ENCODE results near the gene ITPR1.
A peak's percentile ranks its signal among the peaks of the same experiment; 100 is the strongest.

DNA sequence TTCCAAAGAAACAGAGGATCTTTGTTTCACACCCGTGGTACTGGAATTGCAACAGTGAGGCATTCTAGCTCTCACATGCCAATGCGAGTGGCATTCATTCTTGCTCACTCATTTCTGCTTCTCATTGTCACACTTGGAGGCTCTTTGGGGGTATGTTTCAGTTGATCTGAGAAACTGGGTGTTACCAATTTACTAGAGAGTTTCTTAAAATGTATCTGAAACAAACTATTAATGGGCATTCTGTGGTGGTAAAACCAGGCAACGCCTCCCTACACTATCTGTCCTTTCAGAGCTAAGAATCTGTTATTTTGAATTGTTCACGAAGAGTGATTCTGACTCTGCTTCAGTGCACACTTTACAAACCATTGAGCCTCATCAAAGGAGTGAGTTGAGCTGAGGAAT lies 345.5 kb downstream of the ITPR1 start:
- TF ChIP-seq, protein P1, sequence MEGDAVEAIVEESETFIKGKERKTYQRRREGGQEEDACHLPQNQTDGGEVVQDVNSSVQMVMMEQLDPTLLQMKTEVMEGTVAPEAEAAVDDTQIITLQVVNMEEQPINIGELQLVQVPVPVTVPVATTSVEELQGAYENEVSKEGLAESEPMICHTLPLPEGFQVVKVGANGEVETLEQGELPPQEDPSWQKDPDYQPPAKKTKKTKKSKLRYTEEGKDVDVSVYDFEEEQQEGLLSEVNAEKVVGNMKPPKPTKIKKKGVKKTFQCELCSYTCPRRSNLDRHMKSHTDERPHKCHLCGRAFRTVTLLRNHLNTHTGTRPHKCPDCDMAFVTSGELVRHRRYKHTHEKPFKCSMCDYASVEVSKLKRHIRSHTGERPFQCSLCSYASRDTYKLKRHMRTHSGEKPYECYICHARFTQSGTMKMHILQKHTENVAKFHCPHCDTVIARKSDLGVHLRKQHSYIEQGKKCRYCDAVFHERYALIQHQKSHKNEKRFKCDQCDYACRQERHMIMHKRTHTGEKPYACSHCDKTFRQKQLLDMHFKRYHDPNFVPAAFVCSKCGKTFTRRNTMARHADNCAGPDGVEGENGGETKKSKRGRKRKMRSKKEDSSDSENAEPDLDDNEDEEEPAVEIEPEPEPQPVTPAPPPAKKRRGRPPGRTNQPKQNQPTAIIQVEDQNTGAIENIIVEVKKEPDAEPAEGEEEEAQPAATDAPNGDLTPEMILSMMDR (IDR thresholded peaks at IDR 0.05), result no peak
- TF ChIP-seq EP300 (IDR thresholded peaks at IDR 0.05), result peak in 1 of 2 donors; percentile 46
- TF ChIP-seq POLR2A (IDR thresholded peaks at IDR 0.05), result no peak
